ENCODE measurements around the gene KLHL6.

Gene KLHL6

GRCh38 chr3:183555541-183556081 is at the start of gene KLHL6:
Gene KLHL6, minus strand, starts transcription at chr3:183555706. Its CDS starts 53 bp downstream, at chr3:183555653.
- DNase-seq: peak; percentile 64 to 75
- TF ChIP-seq GATA1 (IDR thresholded peaks at IDR 0.05; ENCODE audit: low read depth, low read length): no peak
- peak; percentile 76 for TF ChIP-seq POLR2A (IDR thresholded peaks at IDR 0.05; ENCODE audit: low read length)

- TF ChIP-seq GATA1 (IDR thresholded peaks at IDR 0.05; ENCODE audit: low read depth, low read length) (no peak), POLR2A (IDR thresholded peaks at IDR 0.05; ENCODE audit: low read length) (no peak)
- no peak for DNase-seq
Observed at GRCh38 chr3:183597959-183598358, 42.5 kb upstream of the KLHL6 start.

GRCh38 chr3:183594636-183595035 is 39.1 kb upstream of the KLHL6 start:
- no peak for DNase-seq
- TF ChIP-seq POLR2A (IDR thresholded peaks at IDR 0.05; ENCODE audit: low read length) (no peak), GATA1 (IDR thresholded peaks at IDR 0.05; ENCODE audit: low read depth, low read length) (no peak)

GRCh38 chr3:183592821-183593220 is 37.3 kb upstream of the KLHL6 start:
- no peak for TF ChIP-seq POLR2A (IDR thresholded peaks at IDR 0.05; ENCODE audit: low read length)
- TF ChIP-seq GATA1 (IDR thresholded peaks at IDR 0.05; ENCODE audit: low read depth, low read length): no peak
- DNase-seq: no peak

- TF ChIP-seq GATA1 (IDR thresholded peaks at IDR 0.05; ENCODE audit: low read depth, low read length) (no peak), POLR2A (IDR thresholded peaks at IDR 0.05; ENCODE audit: low read length) (no peak)
- peak in 1 of 2 experiments; percentile 17 for DNase-seq
Observed at GRCh38 chr3:183591881-183592521, 36.5 kb upstream of the KLHL6 start.

- TF ChIP-seq POLR2A (IDR thresholded peaks at IDR 0.05; ENCODE audit: low read length) (no peak), GATA1 (IDR thresholded peaks at IDR 0.05; ENCODE audit: low read depth, low read length) (no peak)
- no peak for DNase-seq
Observed at GRCh38 chr3:183590442-183590841, 34.9 kb upstream of the KLHL6 start.

GRCh38 chr3:183587336-183587735 is 31.8 kb upstream of the KLHL6 start:
- no peak for DNase-seq
- TF ChIP-seq POLR2A (IDR thresholded peaks at IDR 0.05; ENCODE audit: low read length): no peak
- TF ChIP-seq GATA1 (IDR thresholded peaks at IDR 0.05; ENCODE audit: low read depth, low read length): no peak

- no peak for DNase-seq
- TF ChIP-seq POLR2A (IDR thresholded peaks at IDR 0.05; ENCODE audit: low read length) (no peak), GATA1 (IDR thresholded peaks at IDR 0.05; ENCODE audit: low read depth, low read length) (no peak)
Observed at GRCh38 chr3:183586477-183586876, 31.0 kb upstream of the KLHL6 start.

- no peak for DNase-seq
- TF ChIP-seq GATA1 (IDR thresholded peaks at IDR 0.05; ENCODE audit: low read depth, low read length): no peak
- TF ChIP-seq POLR2A (IDR thresholded peaks at IDR 0.05; ENCODE audit: low read length): no peak
Observed at GRCh38 chr3:183584914-183585280, 29.4 kb upstream of the KLHL6 start.

- no peak for TF ChIP-seq POLR2A (IDR thresholded peaks at IDR 0.05; ENCODE audit: low read length)
- TF ChIP-seq GATA1 (IDR thresholded peaks at IDR 0.05; ENCODE audit: low read depth, low read length): no peak
- DNase-seq: no peak
Observed at GRCh38 chr3:183584246-183584913, 28.9 kb upstream of the KLHL6 start.

GRCh38 chr3:183583331-183584245 is 28.1 kb upstream of the KLHL6 start:
- no peak for TF ChIP-seq GATA1 (IDR thresholded peaks at IDR 0.05; ENCODE audit: low read depth, low read length)
- no peak for TF ChIP-seq POLR2A (IDR thresholded peaks at IDR 0.05; ENCODE audit: low read length)

GRCh38 chr3:183582161-183582560 is 26.7 kb upstream of the KLHL6 start:
- TF ChIP-seq GATA1 (IDR thresholded peaks at IDR 0.05; ENCODE audit: low read depth, low read length) (no peak), POLR2A (IDR thresholded peaks at IDR 0.05; ENCODE audit: low read length) (no peak)
- DNase-seq: no peak

More at GRCh38 chr3:183583331-183584245, 28.1 kb upstream of the KLHL6 start:
- DNase-seq: peak in 1 of 2 experiments; percentile 11

- DNase-seq: no peak
- no peak for TF ChIP-seq GATA1 (IDR thresholded peaks at IDR 0.05; ENCODE audit: low read depth, low read length)
- TF ChIP-seq POLR2A (IDR thresholded peaks at IDR 0.05; ENCODE audit: low read length): no peak
Observed at GRCh38 chr3:183581496-183582155, 26.1 kb upstream of the KLHL6 start.

Data from erythroblast (primary cell).